Tongue (tissue), 2 donors: ENCODE measurements around the gene ENPP7. TPM values are rescaled to one million over a fixed set of nuclear protein-coding genes. Genes with fewer than 3 reads are reported as not detected.
A peak's percentile ranks its signal among the peaks of the same experiment; 100 is the strongest.

ENCODE experiments used
- DNase-seq: peaks from one replicate; pipeline ENCODE4 v3.0.0-alpha.2; 2015
- total RNA-seq: library from RNA; depleted of rRNA; stranded (reverse); fragments of >200 nt; gene quantifications from one replicate; pipeline ENCODE4 v1.2.3, GENCODE V29; 2014

The ENPP7 gene
- not detected for total RNA-seq

DNA sequence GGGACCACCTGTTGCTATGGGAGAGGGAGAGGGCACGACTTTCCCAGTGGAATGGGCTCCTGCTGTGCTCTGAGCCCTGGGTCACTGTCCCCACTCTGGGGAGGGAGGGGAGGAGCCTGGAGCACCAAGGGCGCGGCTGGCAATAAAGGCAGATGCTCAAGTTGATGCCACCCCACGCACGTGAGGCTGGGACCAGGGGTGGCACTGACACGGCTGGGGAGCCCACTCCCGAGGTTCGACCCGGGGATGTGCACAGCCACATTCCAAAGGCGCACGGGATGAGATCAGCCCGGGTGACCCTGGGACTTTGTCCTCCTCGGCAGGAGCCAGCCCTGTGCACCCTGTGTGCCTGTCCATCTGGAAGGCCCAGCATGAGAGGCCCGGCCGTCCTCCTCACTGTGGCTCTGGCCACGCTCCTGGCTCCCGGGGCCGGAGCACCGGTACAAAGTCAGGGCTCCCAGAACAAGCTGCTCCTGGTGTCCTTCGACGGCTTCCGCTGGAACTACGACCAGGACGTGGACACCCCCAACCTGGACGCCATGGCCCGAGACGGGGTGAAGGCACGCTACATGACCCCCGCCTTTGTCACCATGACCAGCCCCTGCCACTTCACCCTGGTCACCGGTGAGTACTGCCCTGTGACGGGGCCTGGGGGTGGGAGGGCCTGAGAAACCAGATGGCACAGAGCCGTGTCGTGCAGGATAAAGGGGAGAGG, at the start of gene ENPP7:
TSS of gene ENPP7 (plus strand) at position 175 of the 715 bp plus-strand sequence. CDS start at position 372, 197 bp downstream.
- no peak for DNase-seq

DNA sequence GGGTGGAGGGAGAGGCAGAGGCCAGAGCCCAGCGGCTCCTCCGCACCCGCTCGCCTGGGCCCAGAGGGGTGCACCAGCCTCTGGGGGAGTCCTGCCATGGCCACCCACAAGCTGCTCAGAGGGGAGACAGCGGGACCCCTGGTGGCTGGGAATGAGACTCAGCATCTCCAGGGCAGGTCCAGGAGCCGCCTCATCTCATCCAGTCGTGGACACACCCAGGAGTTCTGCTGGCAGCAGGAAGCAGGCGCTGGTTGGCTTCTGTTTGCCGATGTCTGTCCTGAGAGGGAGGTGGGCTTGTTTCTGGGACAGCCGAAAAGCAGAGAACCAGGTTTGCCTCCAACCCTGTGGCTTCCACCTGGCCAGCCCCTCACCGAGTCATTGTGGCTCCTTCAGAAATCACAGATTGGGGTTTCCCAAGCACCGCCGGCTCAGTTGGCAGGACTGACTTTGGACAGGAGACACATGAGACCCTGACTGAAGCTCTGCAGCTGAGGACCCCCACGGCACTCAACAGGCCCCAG, 49.6 kb upstream of the ENPP7 start:
- DNase-seq = no peak

DNA sequence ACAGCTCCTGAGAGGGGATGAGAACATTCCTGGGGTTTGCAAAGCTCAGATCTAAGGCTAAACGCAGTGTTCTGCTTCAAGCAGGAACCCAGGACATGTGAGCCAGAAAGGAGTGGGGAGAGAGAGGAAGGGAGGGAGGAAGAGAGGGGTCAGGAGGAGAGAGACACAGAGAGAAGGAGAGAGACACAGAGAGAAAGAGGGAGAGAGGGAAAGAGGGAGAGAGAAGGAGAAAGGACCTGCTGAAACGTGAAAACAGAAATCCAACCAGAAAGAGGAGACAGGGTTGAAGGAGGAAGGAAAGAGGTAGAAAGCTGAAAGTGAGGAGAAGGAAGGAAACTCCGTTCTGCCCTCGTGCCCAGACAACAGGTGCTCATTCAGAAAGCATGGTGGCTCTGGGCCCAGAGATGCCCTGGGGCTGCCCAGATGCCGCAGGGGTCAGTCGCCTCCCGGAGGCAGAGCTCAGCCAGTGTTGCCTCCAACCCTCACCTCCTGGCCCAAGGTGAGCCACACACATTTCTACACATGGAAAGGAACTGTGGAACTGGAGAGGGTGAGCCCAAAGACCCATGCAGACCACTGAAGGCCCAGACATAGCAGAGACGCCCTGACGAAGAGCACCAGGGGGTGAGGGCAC, 49.0 kb upstream of the ENPP7 start:
- DNase-seq = no peak

DNA sequence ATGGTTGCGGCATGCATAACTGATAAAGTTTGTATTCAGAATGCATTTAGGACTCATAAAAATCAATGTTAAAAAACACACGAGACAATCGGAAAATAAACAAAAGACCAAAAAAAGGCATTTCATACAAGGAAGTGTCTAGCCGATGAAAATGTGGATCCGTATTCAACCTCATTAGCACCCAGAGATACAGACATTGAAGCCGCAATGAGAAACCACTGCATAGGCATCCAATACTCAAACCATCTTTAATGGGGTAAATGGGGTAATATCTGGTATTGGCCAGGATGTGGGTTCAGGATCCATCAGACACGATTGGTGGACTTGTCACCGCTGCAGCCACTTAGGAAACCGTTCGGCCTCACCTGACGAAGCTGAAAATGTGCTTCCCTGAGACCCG, 47.4 kb upstream of the ENPP7 start:
- DNase-seq = no peak

DNA sequence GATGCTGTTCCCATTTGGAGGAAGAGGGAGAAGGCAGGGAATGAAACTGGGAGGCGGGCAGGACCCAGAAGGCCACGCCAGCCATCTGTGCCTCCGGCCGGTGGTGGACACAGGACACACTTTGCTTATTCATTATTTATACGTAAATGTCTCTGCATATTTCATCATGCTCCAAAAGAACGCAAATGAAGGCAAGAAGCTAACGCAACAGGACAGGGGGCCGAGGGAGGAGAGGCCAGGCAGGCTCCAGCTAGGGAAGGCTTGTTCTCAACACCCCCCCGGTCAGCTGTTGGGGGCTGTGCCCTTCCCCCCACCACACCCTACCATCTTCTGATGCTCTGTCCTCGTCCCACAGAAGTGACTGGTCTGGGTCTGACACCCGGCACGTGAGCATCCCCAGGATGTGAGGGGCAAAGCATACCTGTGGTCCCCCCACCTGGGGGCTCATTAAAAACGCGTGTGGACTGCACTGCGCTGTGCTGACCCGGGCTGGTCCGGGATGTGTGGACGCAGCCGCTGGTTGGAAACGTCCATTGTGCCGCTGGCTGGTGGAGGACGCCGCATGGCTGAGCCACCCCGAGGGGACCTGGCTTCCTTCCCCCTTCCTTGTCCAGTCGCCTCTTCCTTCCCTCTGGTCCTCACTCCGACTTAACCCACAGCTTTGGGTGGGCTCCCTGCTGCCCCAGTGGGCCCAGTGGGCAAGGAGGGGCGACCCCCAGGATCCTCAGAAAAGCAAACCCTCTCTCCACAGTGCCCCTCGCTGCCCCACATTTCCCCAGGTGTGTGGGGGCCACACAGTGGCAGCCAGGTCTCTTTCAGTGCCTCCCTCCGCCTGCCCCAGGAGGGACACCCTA, 46.4 kb upstream of the ENPP7 start:
- no peak for DNase-seq

DNA sequence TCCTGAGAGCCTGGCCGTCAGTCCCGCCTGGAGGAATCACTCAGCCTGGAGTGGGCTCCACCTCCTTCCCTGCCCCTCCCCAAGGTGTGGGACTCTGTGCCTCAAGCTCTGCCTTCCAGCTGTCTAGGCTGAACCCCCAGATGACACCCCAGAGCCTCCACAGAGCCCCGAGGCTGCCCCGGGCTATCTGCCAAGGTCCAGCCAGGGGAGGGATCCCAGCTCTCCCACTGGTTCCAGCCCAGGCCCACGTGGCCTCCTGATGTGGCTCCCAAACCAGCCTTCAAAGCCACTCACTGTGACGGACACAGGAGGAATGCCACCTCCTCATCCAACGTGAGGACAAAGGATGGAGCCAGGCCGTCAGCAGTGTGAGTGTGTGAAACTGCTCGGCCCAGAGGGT, 45.6 kb upstream of the ENPP7 start:
- no peak for DNase-seq

- DNase-seq = no peak
These were observed 44.3 kb upstream of the ENPP7 start for GRCh38 chr17:79686476-79686875.

GRCh38 chr17:79690466-79690865, 40.3 kb upstream of the ENPP7 start:
- DNase-seq = peak; percentile 54

DNA sequence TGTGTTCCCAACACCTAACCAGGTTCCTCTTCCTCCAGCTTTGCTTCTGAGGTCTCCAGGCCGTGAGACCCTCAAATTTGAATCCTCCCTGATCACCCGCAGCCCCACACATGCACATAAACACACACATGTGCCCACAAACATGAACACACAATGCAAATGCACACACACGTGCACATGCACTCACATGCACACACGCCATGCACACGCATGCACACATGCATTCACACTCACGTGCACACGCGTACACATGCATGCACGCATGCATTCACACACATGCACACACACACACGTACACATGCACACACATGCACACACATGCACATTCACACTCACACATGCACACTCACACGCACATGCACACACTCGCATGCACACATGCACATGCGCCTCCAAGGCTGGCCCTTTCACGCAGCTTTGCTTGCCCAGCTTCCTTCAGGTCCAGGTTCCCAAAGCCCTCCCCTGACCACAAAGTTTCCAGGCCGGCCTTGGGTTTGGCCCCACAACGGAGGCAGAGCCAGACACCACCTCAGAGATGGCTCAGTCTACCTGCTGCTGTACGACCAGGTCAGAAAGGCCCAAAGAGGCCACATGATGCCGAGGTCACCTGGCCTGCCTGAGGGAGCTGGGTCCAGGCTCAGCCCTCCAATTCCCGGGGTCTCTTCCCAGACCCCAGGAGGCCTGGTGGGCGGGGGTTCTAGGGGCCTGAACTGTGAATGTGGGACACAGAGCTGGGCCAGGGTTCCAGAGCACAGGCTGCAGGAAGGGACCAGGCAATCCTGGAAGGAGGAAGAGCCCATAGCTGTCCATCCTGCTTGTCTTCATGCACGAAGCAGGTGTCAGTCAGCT, 39.5 kb upstream of the ENPP7 start:
- DNase-seq = no peak

GRCh38 chr17:79691931-79692330, 38.8 kb upstream of the ENPP7 start:
- peak; percentile 65 for DNase-seq

DNA sequence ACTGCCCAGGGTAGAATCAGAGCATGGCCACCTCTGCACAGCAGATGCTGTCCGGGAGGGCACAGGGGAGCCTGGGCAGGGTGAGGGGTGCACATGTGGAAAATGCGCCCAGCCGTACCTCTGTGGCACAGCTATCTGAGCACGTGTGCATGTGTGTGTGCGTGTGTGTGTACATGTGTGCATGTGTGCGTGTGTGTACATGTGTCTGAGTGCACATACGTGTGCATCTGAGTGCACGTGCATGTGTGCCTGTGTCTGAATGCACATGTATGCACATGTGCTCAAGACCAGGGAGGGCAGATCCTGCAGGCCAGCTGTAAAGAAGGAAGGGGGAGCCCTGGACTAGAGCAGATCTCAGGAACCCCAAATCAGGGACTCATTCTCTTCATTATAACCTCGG, 37.3 kb upstream of the ENPP7 start:
- no peak for DNase-seq

- no peak for DNase-seq
These were observed 35.4 kb upstream of the ENPP7 start for GRCh38 chr17:79695293-79695790.

GRCh38 chr17:79695797-79696609, 34.7 kb upstream of the ENPP7 start:
- DNase-seq = peak; percentile 80

GRCh38 chr17:79696610-79696982, 34.1 kb upstream of the ENPP7 start:
- DNase-seq = peak; percentile 10

DNA sequence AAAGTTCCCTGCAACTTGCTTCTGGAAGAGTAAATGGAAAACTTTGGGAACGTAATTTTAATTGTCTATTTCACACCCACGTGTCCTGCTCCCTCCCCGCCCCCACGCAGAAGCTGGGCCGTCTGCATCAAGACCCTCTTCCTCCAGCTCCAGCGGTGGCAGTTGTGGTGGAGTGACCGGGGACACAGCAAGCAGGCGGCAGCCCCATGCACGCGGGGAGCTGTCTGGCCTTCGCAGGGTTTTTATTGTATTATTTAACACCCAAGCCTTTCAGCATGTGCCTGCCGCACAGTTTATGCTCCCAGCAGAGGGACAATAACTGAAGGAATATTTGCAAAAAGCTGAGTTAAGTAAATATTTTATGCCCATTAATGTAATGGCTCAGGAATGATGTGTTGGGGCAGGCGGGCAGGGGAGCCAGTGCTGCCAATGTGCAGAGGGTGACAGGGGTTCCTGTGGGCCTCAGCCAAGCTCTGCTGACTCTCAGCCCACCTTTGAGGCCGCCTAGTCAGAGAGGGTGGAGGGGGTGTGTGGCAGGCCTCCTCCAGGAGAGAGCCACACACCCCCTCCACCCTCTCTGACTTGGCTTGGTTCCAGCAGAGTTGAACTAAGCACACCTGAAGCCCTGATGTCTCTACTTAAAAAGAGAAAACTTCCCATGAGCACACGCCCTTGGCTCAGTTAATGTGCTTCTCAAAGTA, 32.4 kb upstream of the ENPP7 start:
- DNase-seq = peak; percentile 62

- no peak for DNase-seq
These were observed 31.2 kb upstream of the ENPP7 start for GRCh38 chr17:79699386-79700036.

DNA sequence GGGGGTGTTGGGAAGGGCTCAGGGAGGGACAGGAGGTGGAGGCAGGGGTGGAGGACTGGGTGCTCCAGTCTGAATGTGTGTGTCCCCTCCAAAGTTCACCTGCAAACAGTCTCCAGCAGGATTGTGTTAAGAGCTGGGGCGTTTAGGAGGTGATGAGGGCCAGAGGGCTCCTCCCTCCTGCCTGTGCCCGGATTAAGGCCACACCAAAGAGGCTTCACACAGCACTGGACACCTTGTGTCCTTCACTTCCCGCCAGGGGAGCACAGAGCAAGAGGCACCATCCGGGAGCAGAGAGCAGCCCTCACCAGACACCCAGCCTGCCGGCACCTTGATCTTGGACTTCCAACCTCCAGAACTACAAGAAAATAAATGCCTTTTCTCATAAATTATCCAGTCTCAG, 30.2 kb upstream of the ENPP7 start:
- no peak for DNase-seq

DNA sequence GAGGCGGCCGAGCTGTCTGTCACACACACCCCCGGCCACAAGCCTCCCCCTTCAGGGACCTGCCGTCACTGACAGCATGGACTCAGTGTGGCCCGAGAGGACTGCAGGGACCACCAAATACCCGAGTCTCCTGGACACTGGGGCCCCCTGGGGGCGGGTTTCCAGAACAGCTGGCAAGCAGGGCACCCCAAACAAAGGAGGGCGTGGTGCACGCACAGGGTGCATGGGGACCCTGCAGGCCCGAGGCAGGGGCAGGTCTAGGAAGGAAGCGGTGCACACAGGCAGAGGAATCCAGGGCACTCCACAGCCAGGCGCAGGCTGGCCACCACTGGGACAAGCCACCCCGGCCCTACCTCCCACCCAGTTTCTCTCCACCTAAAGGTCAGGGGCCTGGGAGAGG, 28.7 kb upstream of the ENPP7 start:
- DNase-seq = no peak

- DNase-seq = no peak
These were observed 28.1 kb upstream of the ENPP7 start for GRCh38 chr17:79702550-79703236.
